GM12873 (cell line): ENCODE results near the gene CCDC71L.

Experiments used
- TF ChIP-seq, protein P1 (sequence below): IDR thresholded peaks from 2 replicates; pipeline ENCODE4 v1.5.1; 2012; ENCODE audit warnings: low read depth, mild to moderate bottlenecking, moderate library complexity, low read length, control low read depth; ENCODE audit not compliant: insufficient read depth; ENCODE audit errors: missing control alignments

The CCDC71L gene

DNA sequence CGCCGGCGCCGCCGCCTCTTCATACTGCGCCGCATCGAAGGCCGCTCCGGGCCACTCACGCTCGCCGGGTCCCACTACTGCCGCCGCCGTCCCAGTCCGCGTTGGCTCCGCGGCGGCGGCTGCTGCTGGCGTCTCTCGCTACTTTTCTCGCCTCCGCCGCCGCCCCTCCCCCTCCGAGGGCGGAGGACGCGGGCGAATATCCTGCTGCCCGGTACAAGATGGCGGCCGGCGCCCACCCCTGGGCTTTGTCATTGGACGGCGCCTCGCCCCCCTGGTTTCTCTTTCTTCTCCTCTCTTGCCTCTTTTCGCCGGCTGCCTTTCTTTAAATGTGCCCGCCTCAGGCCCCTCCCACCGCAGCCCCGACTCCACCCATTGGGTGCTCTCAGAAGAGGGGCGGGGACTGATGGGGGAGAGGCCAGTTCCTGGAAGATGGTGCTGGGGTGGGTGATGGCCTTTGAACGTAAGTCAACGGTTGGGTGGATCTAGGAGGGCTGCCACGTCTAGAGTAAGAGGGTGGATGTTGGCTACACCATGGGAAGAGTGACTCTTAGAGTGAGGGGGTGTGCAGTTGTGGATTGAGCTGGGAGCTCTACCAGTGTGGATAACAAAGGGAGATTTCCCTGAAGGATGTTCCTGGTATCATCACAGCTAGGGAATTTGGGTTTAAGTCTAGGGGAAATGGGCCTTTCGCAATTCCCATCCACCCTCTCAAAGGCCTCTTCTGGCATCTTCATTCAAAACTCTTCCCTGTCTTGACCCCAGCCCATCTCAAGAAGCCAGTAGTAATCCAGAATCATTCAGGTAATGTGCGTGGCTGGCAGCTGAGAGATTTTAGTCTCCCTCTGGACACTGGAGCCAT lies at the start of gene CCDC71L:
TSS of gene CCDC71L (minus strand) at position 297 of the 859 bp plus-strand sequence. CDS start at position 35, 262 bp downstream.
- TF ChIP-seq, protein P1, sequence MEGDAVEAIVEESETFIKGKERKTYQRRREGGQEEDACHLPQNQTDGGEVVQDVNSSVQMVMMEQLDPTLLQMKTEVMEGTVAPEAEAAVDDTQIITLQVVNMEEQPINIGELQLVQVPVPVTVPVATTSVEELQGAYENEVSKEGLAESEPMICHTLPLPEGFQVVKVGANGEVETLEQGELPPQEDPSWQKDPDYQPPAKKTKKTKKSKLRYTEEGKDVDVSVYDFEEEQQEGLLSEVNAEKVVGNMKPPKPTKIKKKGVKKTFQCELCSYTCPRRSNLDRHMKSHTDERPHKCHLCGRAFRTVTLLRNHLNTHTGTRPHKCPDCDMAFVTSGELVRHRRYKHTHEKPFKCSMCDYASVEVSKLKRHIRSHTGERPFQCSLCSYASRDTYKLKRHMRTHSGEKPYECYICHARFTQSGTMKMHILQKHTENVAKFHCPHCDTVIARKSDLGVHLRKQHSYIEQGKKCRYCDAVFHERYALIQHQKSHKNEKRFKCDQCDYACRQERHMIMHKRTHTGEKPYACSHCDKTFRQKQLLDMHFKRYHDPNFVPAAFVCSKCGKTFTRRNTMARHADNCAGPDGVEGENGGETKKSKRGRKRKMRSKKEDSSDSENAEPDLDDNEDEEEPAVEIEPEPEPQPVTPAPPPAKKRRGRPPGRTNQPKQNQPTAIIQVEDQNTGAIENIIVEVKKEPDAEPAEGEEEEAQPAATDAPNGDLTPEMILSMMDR, result no peak

DNA sequence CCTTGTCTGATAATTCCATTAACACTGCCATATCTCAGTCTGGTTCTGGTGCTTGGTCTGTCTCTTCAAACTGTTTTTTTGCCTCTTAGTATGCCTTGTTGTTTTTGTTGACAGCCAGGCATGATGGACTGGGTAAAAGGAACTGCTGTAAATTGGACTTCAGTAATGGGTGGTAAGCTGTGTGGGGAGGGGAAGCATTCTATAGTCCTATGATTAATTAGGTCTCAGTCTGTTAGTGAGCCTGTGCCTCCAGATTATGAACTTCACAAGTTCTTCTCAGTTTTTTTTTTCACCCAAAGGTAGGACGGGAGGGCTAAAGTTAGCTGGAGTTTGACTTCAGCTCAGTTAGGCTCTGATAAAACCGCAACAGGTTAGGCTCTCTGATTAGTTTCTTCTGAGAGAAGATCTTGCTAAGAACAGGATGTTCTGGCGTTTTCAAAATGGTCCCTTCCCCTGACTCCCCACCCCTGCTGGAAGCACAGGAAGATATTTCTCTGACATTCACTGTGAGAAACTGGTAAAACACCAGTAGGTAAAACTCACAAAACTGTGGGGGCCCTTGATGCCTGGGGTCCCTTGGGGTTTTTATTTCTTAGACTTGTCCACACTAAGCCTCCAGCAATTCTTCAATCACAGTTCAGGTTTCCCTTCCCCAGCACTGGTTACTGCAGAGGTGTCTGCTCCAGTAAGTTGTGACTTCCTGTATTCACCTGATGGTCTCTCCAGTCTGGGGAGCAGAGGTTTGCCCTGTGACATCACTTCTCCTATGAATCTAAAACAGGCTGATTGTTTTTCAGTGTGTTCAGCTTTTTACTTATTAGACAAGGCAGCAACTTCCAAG lies 43.3 kb upstream of the CCDC71L start:
- TF ChIP-seq, protein P1, result no peak

DNA sequence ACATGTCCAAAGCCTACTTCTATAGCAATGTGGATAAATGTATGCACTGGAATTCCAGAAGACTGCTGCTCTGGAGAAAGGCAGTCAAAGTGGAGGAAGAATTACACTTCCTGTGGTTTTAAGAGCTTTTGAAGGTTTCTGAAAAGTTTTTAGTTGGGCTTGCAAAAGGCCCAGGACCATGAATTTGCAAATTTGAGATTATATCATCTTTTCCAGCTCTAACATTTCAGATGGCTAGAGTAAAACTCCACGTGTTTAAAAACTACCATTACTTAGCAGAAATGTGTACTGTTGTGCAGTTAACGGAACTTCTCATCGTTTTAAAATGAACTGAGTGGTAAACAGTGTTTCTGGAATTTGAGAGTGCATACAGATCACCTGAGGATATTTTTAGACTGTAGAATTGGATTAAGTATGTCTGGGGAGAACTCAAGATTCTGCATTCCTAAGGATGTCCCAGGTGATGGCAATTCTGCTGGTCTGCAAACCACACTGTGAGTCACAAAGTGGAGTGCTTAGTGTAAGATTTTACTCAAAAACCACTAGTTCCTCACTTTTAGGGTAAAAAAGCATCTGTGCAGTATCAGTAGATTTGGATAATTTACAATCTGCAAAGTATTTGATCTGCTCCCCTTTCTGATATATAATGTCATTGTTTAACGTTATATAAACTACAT lies 32.9 kb upstream of the CCDC71L start:
- TF ChIP-seq, protein P1, result no peak

DNA sequence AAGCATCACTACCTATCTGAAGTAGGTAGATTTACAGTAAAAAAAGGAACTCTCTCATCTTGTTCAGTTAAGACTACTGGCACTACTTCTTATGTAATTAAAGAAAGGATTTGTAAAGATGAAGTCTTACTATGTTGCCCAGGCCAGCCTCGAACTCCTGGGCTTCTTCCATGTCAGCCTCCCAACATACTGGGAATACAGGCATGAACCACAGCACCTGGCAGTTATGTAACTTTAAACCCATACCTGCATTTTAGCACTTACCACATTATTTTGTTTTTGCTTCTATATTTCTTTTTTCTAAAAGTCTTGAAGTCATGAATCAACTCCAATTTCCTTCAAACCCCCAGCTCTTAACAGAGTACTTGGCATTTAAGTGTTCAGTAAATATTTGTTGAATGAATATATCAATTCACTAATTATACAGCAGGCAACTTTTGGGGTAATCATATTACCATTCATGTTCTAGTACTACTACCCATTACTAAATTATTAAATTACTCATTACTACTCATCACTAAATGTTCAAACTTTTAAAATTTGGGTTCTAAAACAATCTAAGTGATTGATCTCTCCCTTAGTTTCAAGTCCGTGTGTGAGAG lies 31.6 kb upstream of the CCDC71L start:
- TF ChIP-seq, protein P1, result no peak

DNA sequence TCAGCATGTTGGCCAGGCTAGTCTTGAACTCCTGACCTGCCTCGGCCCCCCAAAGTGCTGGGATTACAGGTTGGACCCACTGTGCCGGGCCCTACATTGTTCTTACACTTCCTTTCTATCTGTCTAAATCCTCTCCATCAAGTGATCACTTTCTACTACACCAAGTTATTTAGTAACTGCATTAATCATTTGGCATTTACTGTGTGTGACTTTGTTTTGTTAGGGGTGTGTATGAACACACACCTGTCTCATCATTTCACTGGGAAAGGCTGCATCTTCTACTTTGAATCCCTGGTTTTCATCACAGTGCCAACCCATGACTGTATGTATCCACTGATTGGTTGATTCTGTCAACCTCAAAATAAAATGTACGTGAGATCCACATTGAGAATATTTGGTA lies 23.0 kb upstream of the CCDC71L start:
- TF ChIP-seq, protein P1, result no peak

DNA sequence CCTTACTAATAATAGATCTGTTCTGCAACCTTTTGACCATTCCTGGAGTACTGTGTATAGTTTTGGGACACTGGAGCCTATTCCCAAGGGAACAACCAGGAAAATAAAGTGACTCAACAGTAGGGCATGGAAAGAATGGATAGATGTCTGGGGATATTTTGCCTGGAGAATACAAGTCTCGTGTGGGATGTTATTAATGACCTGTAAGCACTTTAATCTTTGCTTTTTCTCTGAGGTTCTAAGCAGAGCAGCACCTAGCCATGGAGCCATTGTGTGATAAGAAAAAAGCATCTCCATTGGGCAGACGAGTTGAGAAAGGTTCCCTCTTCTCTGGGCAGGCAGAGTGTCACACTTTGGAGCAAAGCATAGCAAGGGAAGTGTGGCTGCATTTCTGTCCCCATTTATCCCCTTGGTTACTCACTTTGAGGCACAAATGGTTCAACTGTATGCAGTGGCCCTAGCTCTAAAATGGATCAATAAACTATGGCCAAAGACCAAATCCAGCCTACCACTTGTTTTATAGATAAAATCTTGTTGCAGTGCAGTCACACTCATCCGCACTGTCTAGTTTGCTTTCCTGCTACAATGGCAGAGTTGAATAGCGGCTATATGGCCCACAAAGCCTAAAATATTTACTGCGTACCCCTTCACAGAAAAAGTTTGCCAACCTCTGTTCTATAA lies 21.0 kb upstream of the CCDC71L start:
- TF ChIP-seq, protein P1, result no peak
